ENCODE measurements around the gene CRAT. TPM values are rescaled to one million over a fixed set of nuclear protein-coding genes. Genes with fewer than 3 reads are reported as not detected.
"Not testable (repeated sequence)": the region's sequence is repeated elsewhere in the genome, so short reads cannot be mapped to it uniquely, and the experiment has no call there.

CRAT gene
- total RNA-seq, 1 experiment from 2014 or later, result 14.5 TPM

- ChIA-PET POLR2A (interaction anchor here (0.7 to 2.9 kb wide), 12 partner anchors 12 to 501 kb away, joined by 3 to 20 read pairs (median 4); partner anchors contain the start of genes CRAT, IER5L and PTPA), CTCF (interaction anchor here (0.5 to 2.8 kb wide), 8 partner anchors 9 to 1602 kb away, joined by 3 to 12 read pairs (median 4); no protein-coding TSS in a partner anchor)
- H3K27ac Mint-ChIP-seq (ENCODE audit: low read depth, unreplicated experiment), result peak overlapping the region; percentile 16
- H3K36me3 Mint-ChIP-seq (ENCODE audit: insufficient read depth, unreplicated experiment), result peaks cover 63% of the 10 kb centered on the region
- H3K27me3 Mint-ChIP-seq (ENCODE audit: insufficient read depth, unreplicated experiment), result no peaks in the 10 kb centered on the region
- intact Hi-C loops (cut with micrococcal nuclease), result loop anchor here (1.0 kb wide), 1 partner anchor 15 kb away; no protein-coding TSS in a partner anchor
- DNase-seq (ENCODE audit: unreplicated experiment), result peak; percentile 97
- TF ChIP-seq, protein P1, sequence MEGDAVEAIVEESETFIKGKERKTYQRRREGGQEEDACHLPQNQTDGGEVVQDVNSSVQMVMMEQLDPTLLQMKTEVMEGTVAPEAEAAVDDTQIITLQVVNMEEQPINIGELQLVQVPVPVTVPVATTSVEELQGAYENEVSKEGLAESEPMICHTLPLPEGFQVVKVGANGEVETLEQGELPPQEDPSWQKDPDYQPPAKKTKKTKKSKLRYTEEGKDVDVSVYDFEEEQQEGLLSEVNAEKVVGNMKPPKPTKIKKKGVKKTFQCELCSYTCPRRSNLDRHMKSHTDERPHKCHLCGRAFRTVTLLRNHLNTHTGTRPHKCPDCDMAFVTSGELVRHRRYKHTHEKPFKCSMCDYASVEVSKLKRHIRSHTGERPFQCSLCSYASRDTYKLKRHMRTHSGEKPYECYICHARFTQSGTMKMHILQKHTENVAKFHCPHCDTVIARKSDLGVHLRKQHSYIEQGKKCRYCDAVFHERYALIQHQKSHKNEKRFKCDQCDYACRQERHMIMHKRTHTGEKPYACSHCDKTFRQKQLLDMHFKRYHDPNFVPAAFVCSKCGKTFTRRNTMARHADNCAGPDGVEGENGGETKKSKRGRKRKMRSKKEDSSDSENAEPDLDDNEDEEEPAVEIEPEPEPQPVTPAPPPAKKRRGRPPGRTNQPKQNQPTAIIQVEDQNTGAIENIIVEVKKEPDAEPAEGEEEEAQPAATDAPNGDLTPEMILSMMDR (IDR thresholded peaks at IDR 0.05; ENCODE audit: unreplicated experiment), result no peak
- H3K4me3 Mint-ChIP-seq (ENCODE audit: unreplicated experiment), result no peak overlapping the region
- peaks cover 10% of the 10 kb centered on the region for H3K4me1 Mint-ChIP-seq (ENCODE audit: insufficient read depth, unreplicated experiment)
- no TSS peak for BruUV-seq (replicated peaks)
- H3K9me3 Mint-ChIP-seq (ENCODE audit: unreplicated experiment), result no peaks in the 10 kb centered on the region
Measured at GRCh38 chr9:129125478-129125877, 14.9 kb upstream of the CRAT start.

DNA sequence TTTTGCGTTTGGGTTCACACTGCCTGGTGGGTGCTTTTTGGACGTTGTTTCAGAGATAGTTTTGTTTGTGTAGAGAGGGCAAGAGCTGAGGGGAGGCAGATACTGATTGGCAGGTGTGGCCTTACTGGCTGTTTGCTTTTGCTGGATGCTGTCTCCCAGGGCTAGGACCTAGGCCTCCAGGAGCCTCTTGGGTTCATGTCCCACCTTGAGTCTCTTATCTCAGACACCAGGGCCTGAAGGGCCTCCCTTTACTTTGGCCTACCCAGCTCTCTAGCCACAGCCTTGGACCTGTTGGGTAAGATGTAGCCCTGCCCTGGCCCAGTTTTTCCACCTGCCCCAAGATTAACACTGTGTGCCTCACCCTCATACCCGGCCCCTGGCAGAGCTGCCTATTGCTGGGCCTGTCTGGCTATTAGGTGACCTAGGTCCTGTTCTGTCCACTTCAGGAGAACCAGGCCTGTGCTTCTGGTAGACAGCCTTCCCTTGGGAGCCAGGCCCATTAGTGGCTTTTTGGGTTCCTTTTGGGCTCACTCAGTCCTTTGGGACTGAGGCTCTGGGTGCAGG, 14.0 kb upstream of the CRAT start:
- Mint-ChIP-seq H3K4me3 (ENCODE audit: unreplicated experiment) (no peak overlapping the region), H3K27ac (ENCODE audit: low read depth, unreplicated experiment) (peak overlapping the region; percentile 16), H3K36me3 (ENCODE audit: insufficient read depth, unreplicated experiment) (peaks cover 62% of the 10 kb centered on the region), H3K27me3 (ENCODE audit: insufficient read depth, unreplicated experiment) (no peaks in the 10 kb centered on the region), H3K4me1 (ENCODE audit: insufficient read depth, unreplicated experiment) (peaks cover 10% of the 10 kb centered on the region), H3K9me3 (ENCODE audit: unreplicated experiment) (no peaks in the 10 kb centered on the region)
- CTCF ChIA-PET, result interaction anchor here (0.6 to 2.8 kb wide), 5 partner anchors 9 to 615 kb away, joined by 3 to 12 read pairs (median 3); no protein-coding TSS in a partner anchor
- intact Hi-C loops (cut with micrococcal nuclease), result loop anchor here (1.0 kb wide), 1 partner anchor 16 kb away; no protein-coding TSS in a partner anchor
- no TSS peak for BruUV-seq (replicated peaks)
- TF ChIP-seq, protein P1 (IDR thresholded peaks at IDR 0.05; ENCODE audit: unreplicated experiment), result no peak
- POLR2A ChIA-PET, result interaction anchor here (0.7 to 2.9 kb wide), 8 partner anchors 11 to 500 kb away, joined by 3 to 20 read pairs (median 6); partner anchors contain the start of genes CRAT, IER5L and PTPA
- DNase-seq (ENCODE audit: unreplicated experiment), result no peak

DNA sequence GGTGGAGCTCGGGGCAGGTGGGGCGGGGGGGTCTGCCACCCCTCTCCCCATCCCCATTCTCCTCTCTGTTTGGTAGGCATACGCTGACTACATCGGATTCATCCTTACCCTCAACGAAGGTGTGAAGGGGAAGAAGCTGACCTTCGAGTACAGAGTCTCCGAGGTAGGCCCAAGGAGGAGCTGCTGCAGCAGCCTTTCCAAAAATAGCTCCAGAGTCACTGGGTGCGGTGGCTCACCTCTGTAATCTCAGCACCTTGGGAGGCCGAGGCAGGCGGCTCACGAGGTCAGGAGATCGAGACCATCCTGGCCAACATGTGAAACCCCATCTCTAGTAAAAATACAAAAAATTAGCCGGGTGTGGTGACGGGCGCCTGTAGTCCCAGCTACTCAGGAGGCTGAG, 12.4 kb upstream of the CRAT start:
- intact Hi-C loops (cut with micrococcal nuclease); DNase-seq (ENCODE audit: unreplicated experiment); H3K27ac Mint-ChIP-seq (ENCODE audit: low read depth, unreplicated experiment); H3K4me3 Mint-ChIP-seq (ENCODE audit: unreplicated experiment); BruUV-seq (replicated peaks); H3K27me3 Mint-ChIP-seq (ENCODE audit: insufficient read depth, unreplicated experiment); H3K9me3 Mint-ChIP-seq (ENCODE audit: unreplicated experiment): not testable (repeated sequence)
- ChIA-PET CTCF (interaction anchor here (0.6 to 2.8 kb wide), 2 partner anchors 9 to 168 kb away, joined by 3 to 16 read pairs; no protein-coding TSS in a partner anchor), POLR2A (interaction anchor here (0.9 to 2.6 kb wide), 2 partner anchors 9 kb away, joined by 3 to 13 read pairs; no protein-coding TSS in a partner anchor)
- peaks cover 51% of the 10 kb centered on the region for H3K36me3 Mint-ChIP-seq (ENCODE audit: insufficient read depth, unreplicated experiment)
- peaks cover 10% of the 10 kb centered on the region for H3K4me1 Mint-ChIP-seq (ENCODE audit: insufficient read depth, unreplicated experiment)

DNA sequence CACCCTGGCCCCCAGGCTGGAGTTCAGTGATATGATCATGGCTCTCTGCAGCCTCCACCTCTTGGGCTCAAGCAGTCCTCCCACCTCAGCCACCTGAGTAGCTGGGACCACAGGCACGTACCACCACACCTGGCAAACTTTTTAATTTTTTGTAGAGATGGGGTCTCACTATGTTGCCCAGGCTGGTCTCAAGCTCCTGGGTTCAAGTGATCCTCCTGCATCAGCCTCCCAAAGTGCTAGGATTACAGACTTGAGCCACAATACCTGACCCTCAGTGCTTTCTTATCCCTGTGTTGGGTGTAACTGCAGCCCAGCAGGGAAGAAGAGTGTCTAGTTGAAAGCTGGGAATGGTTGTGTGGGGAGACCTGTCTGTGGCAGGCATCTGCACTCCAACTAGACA, 11.5 kb upstream of the CRAT start:
- Mint-ChIP-seq H3K4me1 (ENCODE audit: insufficient read depth, unreplicated experiment) (peaks cover 10% of the 10 kb centered on the region), H3K9me3 (ENCODE audit: unreplicated experiment) (no peaks in the 10 kb centered on the region), H3K4me3 (ENCODE audit: unreplicated experiment) (no peak overlapping the region), H3K36me3 (ENCODE audit: insufficient read depth, unreplicated experiment) (peaks cover 48% of the 10 kb centered on the region), H3K27me3 (ENCODE audit: insufficient read depth, unreplicated experiment) (no peaks in the 10 kb centered on the region), H3K27ac (ENCODE audit: low read depth, unreplicated experiment) (peak overlapping the region; percentile 12)
- intact Hi-C loops (cut with micrococcal nuclease), result no loop called here
- TF ChIP-seq, protein P1 (IDR thresholded peaks at IDR 0.05; ENCODE audit: unreplicated experiment), result no peak
- ChIA-PET POLR2A (interaction anchor here (0.6 to 2.6 kb wide), 5 partner anchors 8 to 421 kb away, joined by 3 to 13 read pairs (median 3); partner anchors contain the start of genes CRAT and PTPA), CTCF (interaction anchor here (0.6 to 2.8 kb wide), 2 partner anchors 9 to 13 kb away, joined by 3 to 16 read pairs; no protein-coding TSS in a partner anchor)
- BruUV-seq (replicated peaks), result no TSS peak
- no peak for DNase-seq (ENCODE audit: unreplicated experiment)

Measured in MCF 10A (cell line).